Mesenchymal stem cell (in vitro differentiated cells and primary cell): ENCODE data around the gene BFAR.

Experiments
- DNase-seq: peaks from one replicate; pipeline ENCODE4 v3.0.0-alpha.2; 2013
- H2AFZ ChIP-seq: one replicate; pipeline ENCODE4 v1.6.1; 2013; ENCODE audit warnings: low read depth, mild to moderate bottlenecking, control low read depth, inconsistent platforms, low read length, moderate library complexity
- H2AK5ac ChIP-seq: 2 replicates; pipeline ENCODE4 v1.6.1; 2013; ENCODE audit warnings: low read length, moderate library complexity, mild to moderate bottlenecking, inconsistent platforms; ENCODE audit not compliant: severe bottlenecking
- H2BK120ac ChIP-seq: one replicate; pipeline ENCODE4 v1.6.1; 2013; ENCODE audit warnings: low read depth, mild to moderate bottlenecking, inconsistent platforms, low read length, moderate library complexity
- H2BK12ac ChIP-seq, 2 experiments: one replicate each; pipeline ENCODE4 v1.6.1; 2013; ENCODE audit warnings: inconsistent platforms in 2 of 2, low read length in 2 of 2, mild to moderate bottlenecking in 2 of 2, moderate library complexity in 2 of 2, control low read depth in 1 of 2
- H2BK15ac ChIP-seq: one replicate; pipeline ENCODE4 v1.6.1; 2013; ENCODE audit warnings: mild to moderate bottlenecking, low read depth, inconsistent platforms; ENCODE audit not compliant: poor library complexity, severe bottlenecking
- H2BK5ac ChIP-seq: 2 replicates; pipeline ENCODE4 v1.6.1; 2013; ENCODE audit warnings: low read depth, mild to moderate bottlenecking, low read length, control low read depth, inconsistent platforms; ENCODE audit not compliant: poor library complexity, severe bottlenecking
- H3K14ac ChIP-seq, 2 experiments: one replicate each; pipeline ENCODE4 v1.6.1; 2013; ENCODE audit warnings: inconsistent platforms in 2 of 2, low read length in 2 of 2, control low read depth in 1 of 2, mild to moderate bottlenecking in 1 of 2, moderate library complexity in 1 of 2
- H3K18ac ChIP-seq, 2 experiments: one replicate each; pipeline ENCODE4 v1.6.1; 2013; ENCODE audit warnings: inconsistent platforms in 2 of 2, low read length in 2 of 2, control low read depth in 1 of 2, low read depth in 1 of 2, mild to moderate bottlenecking in 1 of 2
- H3K23ac ChIP-seq, 2 experiments: one replicate each; pipeline ENCODE4 v1.6.1; 2013; ENCODE audit warnings: inconsistent platforms in 2 of 2, low read length in 2 of 2, mild to moderate bottlenecking in 2 of 2, moderate library complexity in 2 of 2, control low read depth in 1 of 2
- H3K27ac ChIP-seq: 2 replicates; pipeline ENCODE4 v1.5.1; 2013; ENCODE audit warnings: mild to moderate bottlenecking, moderate library complexity, low read length, control low read depth, inconsistent platforms; ENCODE audit not compliant: poor library complexity, severe bottlenecking
- H3K27me3 ChIP-seq, 2 experiments: 2 replicates each; pipeline versions ENCODE4 v1.6.1 to v1.7.0; 2013; ENCODE audit warnings: low read length in 2 of 2, mild to moderate bottlenecking in 2 of 2, moderate library complexity in 2 of 2, control low read depth in 1 of 2, inconsistent platforms in 1 of 2; ENCODE audit not compliant: control insufficient read depth in 1 of 2, insufficient read depth in 1 of 2
- H3K36me3 ChIP-seq, 2 experiments: 2 replicates each; pipeline versions ENCODE4 v1.6.1 to v1.7.0; 2013; ENCODE audit warnings: low read length in 2 of 2, control low read depth in 1 of 2, inconsistent platforms in 1 of 2, low read depth in 1 of 2, mild to moderate bottlenecking in 1 of 2; ENCODE audit not compliant: insufficient read depth in 2 of 2, control insufficient read depth in 1 of 2
- H3K4ac ChIP-seq, 2 experiments: one replicate each; pipeline ENCODE4 v1.6.1; 2013; ENCODE audit warnings: inconsistent platforms in 2 of 2, low read length in 2 of 2, mild to moderate bottlenecking in 2 of 2, moderate library complexity in 2 of 2, control low read depth in 1 of 2, low read depth in 1 of 2
- H3K4me1 ChIP-seq: 2 replicates; pipeline ENCODE4 v1.6.1; 2013; ENCODE audit warnings: low read depth, low read length, control low read depth; ENCODE audit not compliant: control insufficient read depth, insufficient read depth
- H3K4me2 ChIP-seq: 2 replicates; pipeline ENCODE4 v1.6.1; 2013; ENCODE audit warnings: low read length, mild to moderate bottlenecking, inconsistent platforms; ENCODE audit not compliant: poor library complexity, severe bottlenecking
- H3K4me3 ChIP-seq, 2 experiments: 2 replicates each; pipeline versions ENCODE4 v1.5.1 to v1.7.0; 2013; ENCODE audit warnings: low read length in 2 of 2, mild to moderate bottlenecking in 2 of 2, control low read depth in 1 of 2, low read depth in 1 of 2; ENCODE audit not compliant: insufficient read depth in 1 of 2
- H3K79me1 ChIP-seq: replicated peaks from 2 replicates; pipeline ENCODE4 v1.6.1; 2013; ENCODE audit warnings: mild to moderate bottlenecking, control low read depth, low read length, inconsistent platforms; ENCODE audit not compliant: poor library complexity, severe bottlenecking
- H3K9ac ChIP-seq: 2 replicates; pipeline ENCODE4 v1.7.0; 2013; ENCODE audit warnings: mild to moderate bottlenecking, low read length, moderate library complexity
- H3K9me3 ChIP-seq: 2 replicates; pipeline ENCODE4 v1.7.0; 2013; ENCODE audit warnings: mild to moderate bottlenecking, low read length; ENCODE audit not compliant: control insufficient read depth
- H4K8ac ChIP-seq: one replicate; pipeline ENCODE4 v1.6.1; 2013; ENCODE audit warnings: inconsistent platforms, mild to moderate bottlenecking, low read length, moderate library complexity
- H4K91ac ChIP-seq: one replicate; pipeline ENCODE4 v1.6.1; 2013; ENCODE audit warnings: mild to moderate bottlenecking, low read length, inconsistent platforms
- WGBS: methylation state at CpG from one replicate; pipeline ENCODE4 v1.1.7; 2013; ENCODE audit warnings: mixed read lengths; 5-methylcytosine and 5-hydroxymethylcytosine counted together

BFAR gene

GRCh38 chr16:14608604-14609003, 24.1 kb upstream of the BFAR start:
- 96% methylated on average over 5 of the region's 6 CpGs for WGBS
- H2AK5ac ChIP-seq, result no peak overlapping the region
- H3K36me3 ChIP-seq, result peaks cover 41 to 86% of the 10 kb centered on the region in 2 experiments
- no peak overlapping the region for H3K14ac ChIP-seq
- no peak overlapping the region for H3K4me3 ChIP-seq
- H3K27me3 ChIP-seq, result no peaks in the 10 kb centered on the region
- H4K8ac ChIP-seq, result no peak overlapping the region
- no peak overlapping the region for H3K4ac ChIP-seq
- no peak for DNase-seq
- H3K27ac ChIP-seq, result no peak overlapping the region
- H3K9me3 ChIP-seq, result no peaks in the 10 kb centered on the region
- H3K23ac ChIP-seq, result no peak overlapping the region
- H2BK12ac ChIP-seq, result no peak overlapping the region
- no peak overlapping the region for H2BK5ac ChIP-seq
- no peak overlapping the region for H3K4me2 ChIP-seq
- H2BK120ac ChIP-seq, result no peak overlapping the region
- H3K4me1 ChIP-seq, result no peaks in the 10 kb centered on the region
- no peak overlapping the region for H2AFZ ChIP-seq
- no peak overlapping the region for H4K91ac ChIP-seq
- H2BK15ac ChIP-seq, result no peak overlapping the region
- H3K9ac ChIP-seq, result no peak overlapping the region
- peaks cover 4% of the 10 kb centered on the region for H3K79me1 ChIP-seq
- H3K18ac ChIP-seq, result no peak overlapping the region

GRCh38 chr16:14609716-14610115, 23.0 kb upstream of the BFAR start:
- Histone ChIP-seq H3K4me2 (no peak overlapping the region), H3K36me3 (peaks cover 48 to 85% of the 10 kb centered on the region in 2 experiments), H2BK15ac (no peak overlapping the region), H3K79me1 (peaks cover 9% of the 10 kb centered on the region), H3K4me3 (no peak overlapping the region), H3K4me1 (no peaks in the 10 kb centered on the region), H3K9ac (no peak overlapping the region), H2BK12ac (no peak overlapping the region), H3K27me3 (no peaks in the 10 kb centered on the region), H2AFZ (no peak overlapping the region), H3K9me3 (no peaks in the 10 kb centered on the region), H3K14ac (no peak overlapping the region), H4K8ac (no peak overlapping the region), H4K91ac (no peak overlapping the region), H3K18ac (no peak overlapping the region), H3K23ac (no peak overlapping the region), H2BK5ac (no peak overlapping the region), H2BK120ac (no peak overlapping the region), H3K4ac (no peak overlapping the region), H3K27ac (no peak overlapping the region), H2AK5ac (no peak overlapping the region)
- WGBS, result 92% methylated on average over 6 of the region's 6 CpGs
- no peak for DNase-seq

GRCh38 chr16:14611660-14612059, 21.1 kb upstream of the BFAR start:
- Histone ChIP-seq H2BK5ac (no peak overlapping the region), H3K4ac (no peak overlapping the region), H4K91ac (no peak overlapping the region), H3K18ac (no peak overlapping the region), H3K4me3 (no peak overlapping the region), H3K79me1 (peaks cover 9% of the 10 kb centered on the region), H3K9ac (no peak overlapping the region), H2BK12ac (no peak overlapping the region), H2AK5ac (no peak overlapping the region), H2BK120ac (no peak overlapping the region), H3K27me3 (no peaks in the 10 kb centered on the region), H2BK15ac (no peak overlapping the region), H3K23ac (no peak overlapping the region), H3K4me1 (no peaks in the 10 kb centered on the region), H3K27ac (no peak overlapping the region), H3K14ac (no peak overlapping the region), H2AFZ (no peak overlapping the region), H3K9me3 (no peaks in the 10 kb centered on the region), H4K8ac (no peak overlapping the region), H3K4me2 (no peak overlapping the region), H3K36me3 (peaks cover 49 to 85% of the 10 kb centered on the region in 2 experiments)
- 98% methylated on average over 13 of the region's 14 CpGs for WGBS
- DNase-seq, result no peak

- peaks cover 11% of the 10 kb centered on the region for H3K79me1 ChIP-seq
- no peaks in the 10 kb centered on the region for H3K4me1 ChIP-seq
- H4K91ac ChIP-seq, result no peak overlapping the region
- H3K27me3 ChIP-seq, result no peaks in the 10 kb centered on the region
- H3K27ac ChIP-seq, result no peak overlapping the region
- no peak overlapping the region for H3K4me2 ChIP-seq
- no peak overlapping the region for H2AFZ ChIP-seq
- H3K4me3 ChIP-seq, result no peak overlapping the region
- no peak overlapping the region for H4K8ac ChIP-seq
- no peak overlapping the region for H2BK120ac ChIP-seq
- H2AK5ac ChIP-seq, result no peak overlapping the region
- H3K9ac ChIP-seq, result no peak overlapping the region
- no peak overlapping the region for H3K23ac ChIP-seq
- no peak for DNase-seq
- H2BK5ac ChIP-seq, result no peak overlapping the region
- H3K4ac ChIP-seq, result no peak overlapping the region
- H2BK15ac ChIP-seq, result no peak overlapping the region
- peaks cover 54 to 80% of the 10 kb centered on the region in 2 experiments for H3K36me3 ChIP-seq
- 98% methylated on average over 4 of the region's 4 CpGs for WGBS
- no peak overlapping the region for H2BK12ac ChIP-seq
- no peak overlapping the region for H3K18ac ChIP-seq
- H3K14ac ChIP-seq, result no peak overlapping the region
- H3K9me3 ChIP-seq, result no peaks in the 10 kb centered on the region
These were observed 18.8 kb upstream of the BFAR start for GRCh38 chr16:14613991-14614390.
